ENCODE results near the gene SYNJ2. TPM values are rescaled to one million over a fixed set of nuclear protein-coding genes. Genes with fewer than 3 reads are reported as not detected.

The SYNJ2 gene
- total RNA-seq, 4 donors from 2014 or later = 2.6 to 7.5 (median 5.5) TPM

DNA sequence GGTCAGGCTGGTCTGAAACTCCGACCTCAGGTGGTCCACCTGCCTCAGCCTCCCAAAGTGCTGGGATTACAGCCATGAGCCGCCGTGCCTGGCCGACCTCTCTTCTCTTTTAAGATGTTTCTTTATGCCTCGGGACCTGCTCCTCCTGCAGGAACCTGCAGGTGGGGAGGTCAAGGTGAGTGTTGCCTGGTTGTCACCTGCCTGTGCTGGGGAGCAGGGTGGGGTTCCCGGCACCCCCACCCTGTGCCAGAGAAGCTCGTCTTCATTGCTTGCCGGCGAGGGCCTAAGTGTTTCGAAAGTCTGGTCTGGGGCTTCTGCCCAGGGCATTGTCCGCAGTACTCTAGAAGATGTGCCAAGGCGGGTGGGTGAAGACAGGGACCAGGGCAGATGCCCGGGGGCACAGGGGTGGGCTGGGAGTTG is 36.0 kb downstream of the SYNJ2 start:
- intact Hi-C loops (cut with DNase I; ENCODE audit: low total_unique reads) = no loop called here
- no peak for TF ChIP-seq POLR2A (IDR thresholded peaks at IDR 0.05)
- TF ChIP-seq, protein P1, sequence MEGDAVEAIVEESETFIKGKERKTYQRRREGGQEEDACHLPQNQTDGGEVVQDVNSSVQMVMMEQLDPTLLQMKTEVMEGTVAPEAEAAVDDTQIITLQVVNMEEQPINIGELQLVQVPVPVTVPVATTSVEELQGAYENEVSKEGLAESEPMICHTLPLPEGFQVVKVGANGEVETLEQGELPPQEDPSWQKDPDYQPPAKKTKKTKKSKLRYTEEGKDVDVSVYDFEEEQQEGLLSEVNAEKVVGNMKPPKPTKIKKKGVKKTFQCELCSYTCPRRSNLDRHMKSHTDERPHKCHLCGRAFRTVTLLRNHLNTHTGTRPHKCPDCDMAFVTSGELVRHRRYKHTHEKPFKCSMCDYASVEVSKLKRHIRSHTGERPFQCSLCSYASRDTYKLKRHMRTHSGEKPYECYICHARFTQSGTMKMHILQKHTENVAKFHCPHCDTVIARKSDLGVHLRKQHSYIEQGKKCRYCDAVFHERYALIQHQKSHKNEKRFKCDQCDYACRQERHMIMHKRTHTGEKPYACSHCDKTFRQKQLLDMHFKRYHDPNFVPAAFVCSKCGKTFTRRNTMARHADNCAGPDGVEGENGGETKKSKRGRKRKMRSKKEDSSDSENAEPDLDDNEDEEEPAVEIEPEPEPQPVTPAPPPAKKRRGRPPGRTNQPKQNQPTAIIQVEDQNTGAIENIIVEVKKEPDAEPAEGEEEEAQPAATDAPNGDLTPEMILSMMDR (IDR thresholded peaks at IDR 0.05) = no peak
- 80 to 86% methylated on average over 13 of the region's 13 CpGs for WGBS, 2 donors
- no peak overlapping the region for H3K4me3 ChIP-seq (ENCODE audit: low read depth, poor library complexity, severe bottlenecking)
- no peak for DNase-seq (ENCODE audit: low spot score in 2 of 2)

DNA sequence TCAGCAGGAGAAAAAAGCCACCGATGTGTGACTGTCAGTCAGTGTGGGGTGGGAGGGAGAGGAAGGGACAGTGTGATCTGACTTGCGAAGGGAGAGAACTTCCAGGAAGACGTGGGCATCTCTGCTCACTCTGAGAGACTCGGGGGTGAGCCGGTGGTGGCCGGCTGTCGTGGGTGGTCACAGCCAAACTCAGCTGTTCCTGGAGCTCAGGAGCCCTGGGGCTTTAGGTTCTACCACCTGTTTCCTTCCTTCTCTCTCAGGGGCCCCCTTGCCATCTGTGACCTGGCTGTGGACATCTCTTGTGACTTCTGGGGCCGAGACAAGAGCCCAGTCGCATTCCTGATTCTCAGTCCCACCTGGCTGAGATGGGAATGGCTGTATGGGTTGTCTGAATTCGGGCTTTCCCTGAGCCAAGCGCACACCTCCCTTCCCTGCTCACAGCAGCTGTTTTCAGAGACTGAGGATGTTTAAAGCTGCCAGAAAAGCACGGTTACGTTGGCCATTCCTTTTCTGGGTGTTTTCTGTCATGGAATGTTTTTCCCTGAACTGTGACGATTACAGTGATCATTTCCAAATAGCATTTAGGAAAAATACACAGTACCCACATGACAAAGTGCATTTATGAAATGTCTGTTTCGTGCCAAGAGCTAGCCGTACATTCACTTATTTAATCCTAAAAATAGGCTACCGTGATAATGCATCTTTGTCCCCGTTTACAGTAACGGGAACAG is 36.5 kb downstream of the SYNJ2 start:
- DNase-seq (ENCODE audit: low spot score in 2 of 2) = no peak
- 65 to 66% methylated on average over 19 of the region's 19 CpGs for WGBS, 2 donors
- TF ChIP-seq, protein P1 (IDR thresholded peaks at IDR 0.05) = no peak
- TF ChIP-seq POLR2A (IDR thresholded peaks at IDR 0.05) = no peak
- no peak overlapping the region for H3K4me3 ChIP-seq (ENCODE audit: low read depth, poor library complexity, severe bottlenecking)
- intact Hi-C loops (cut with DNase I; ENCODE audit: low total_unique reads) = no loop called here

DNA sequence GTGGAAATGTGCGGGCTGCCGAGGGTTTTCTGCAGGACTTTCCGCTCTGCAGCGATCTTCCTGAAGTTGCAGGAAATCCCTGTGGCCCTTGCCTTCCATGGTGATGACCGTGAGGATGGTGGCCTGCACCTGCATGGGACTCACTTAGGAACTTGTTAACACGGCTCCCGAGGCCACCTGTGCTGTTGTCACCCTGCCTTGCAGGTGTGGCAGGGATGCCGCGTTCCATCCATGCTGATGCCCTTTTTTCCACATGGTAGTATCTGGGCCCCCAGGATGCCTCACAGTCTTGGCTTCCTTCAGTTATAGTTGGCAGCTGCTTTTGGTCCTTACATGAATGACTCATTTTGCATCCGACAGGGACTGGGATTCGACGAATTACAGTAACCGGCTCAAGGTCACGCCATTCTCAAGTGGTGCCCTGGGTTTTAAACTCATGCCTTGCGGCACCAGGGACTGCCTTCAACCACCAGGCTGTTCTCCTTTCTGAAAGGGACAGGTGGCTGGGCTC is 37.2 kb downstream of the SYNJ2 start:
- no peak for DNase-seq (ENCODE audit: low spot score in 2 of 2)
- intact Hi-C loops (cut with DNase I; ENCODE audit: low total_unique reads) = no loop called here
- H3K4me3 ChIP-seq (ENCODE audit: low read depth, poor library complexity, severe bottlenecking) = no peak overlapping the region
- WGBS, 2 donors = 67 to 68% methylated on average over 15 of the region's 15 CpGs
- TF ChIP-seq POLR2A (IDR thresholded peaks at IDR 0.05) = no peak
- TF ChIP-seq, protein P1 (IDR thresholded peaks at IDR 0.05) = no peak

DNA sequence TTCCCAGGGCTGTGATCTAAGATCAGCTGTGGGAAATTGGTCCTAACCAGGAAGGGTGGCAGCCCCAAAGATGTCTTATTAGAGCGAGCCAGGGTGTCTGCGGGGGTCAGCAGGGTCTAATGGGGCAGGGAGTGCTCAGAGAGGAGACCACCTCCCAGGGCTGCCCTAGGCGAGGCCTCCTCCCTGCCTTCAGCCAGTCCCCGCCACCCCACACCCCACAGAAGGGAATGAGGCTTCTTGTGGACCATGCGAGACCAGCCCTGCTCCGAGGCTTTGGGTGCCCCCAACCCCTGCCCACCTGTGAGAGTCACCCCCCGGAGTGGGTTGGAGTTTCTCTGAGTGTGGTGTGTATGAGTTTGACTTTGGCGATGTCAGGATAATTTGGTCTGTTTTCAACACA is 37.8 kb downstream of the SYNJ2 start:
- no peak overlapping the region for H3K4me3 ChIP-seq (ENCODE audit: low read depth, poor library complexity, severe bottlenecking)
- intact Hi-C loops (cut with DNase I; ENCODE audit: low total_unique reads) = no loop called here
- TF ChIP-seq POLR2A (IDR thresholded peaks at IDR 0.05) = no peak
- TF ChIP-seq, protein P1 (IDR thresholded peaks at IDR 0.05) = no peak
- DNase-seq (ENCODE audit: low spot score in 2 of 2) = no peak
- WGBS, 2 donors = 87 to 97% methylated on average over 7 to 8 of the region's 8 CpGs

DNA sequence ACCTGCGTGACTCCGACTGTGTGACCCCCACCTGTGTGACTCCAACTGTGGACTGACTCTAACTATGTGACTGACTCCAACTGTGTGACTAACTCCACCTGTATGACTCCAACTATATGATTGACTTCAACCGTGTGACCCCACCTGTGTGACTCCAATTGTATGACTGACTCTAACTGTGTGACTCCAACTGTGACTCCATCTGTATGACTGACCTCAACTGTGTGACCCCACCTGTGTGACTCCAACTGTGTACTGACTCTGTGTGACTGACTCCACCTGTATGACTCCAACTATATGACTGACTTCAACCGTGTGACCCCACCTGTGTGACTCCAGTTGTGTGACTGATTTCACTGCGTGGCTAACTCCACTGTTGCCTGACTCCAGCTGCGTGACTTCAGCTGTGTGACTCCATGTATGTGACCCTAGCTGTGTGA is 38.6 kb downstream of the SYNJ2 start:
- WGBS, 2 donors = 80 to 92% methylated on average over 6 of the region's 6 CpGs
- DNase-seq (ENCODE audit: low spot score in 2 of 2) = no peak
- intact Hi-C loops (cut with DNase I; ENCODE audit: low total_unique reads) = no loop called here

More for the DNA sequence above, 38.6 kb downstream of the SYNJ2 start:
- no peak overlapping the region for H3K4me3 ChIP-seq (ENCODE audit: low read depth, poor library complexity, severe bottlenecking)
- TF ChIP-seq POLR2A (IDR thresholded peaks at IDR 0.05) = no peak
- TF ChIP-seq, protein P1 (IDR thresholded peaks at IDR 0.05) = no peak
